Testis (tissue), 3 donors: Measurements from ENCODE around the gene AK9. TPM values are rescaled to one million over a fixed set of nuclear protein-coding genes. Genes with fewer than 3 reads are reported as not detected.

ENCODE experiments used
- DNase-seq: peaks from one replicate; pipeline ENCODE4 v3.0.0-alpha.2; 2019
- H3K27ac ChIP-seq, 2 donors: fragments of 200-600 bp; sonication (generic); one replicate each; pipeline ENCODE4 v1.5.1; 2019
- H3K27me3 ChIP-seq: fragments of 200-600 bp; sonication (generic); one replicate; pipeline ENCODE4 v1.5.1; 2019
- H3K36me3 ChIP-seq: fragments of 200-600 bp; sonication (generic); one replicate; pipeline ENCODE4 v1.5.1; 2017; ENCODE audit warnings: low read depth; ENCODE audit errors: missing control alignments
- H3K4me1 ChIP-seq: fragments of 200-600 bp; sonication (generic); one replicate; pipeline ENCODE4 v1.5.1; 2019
- H3K4me3 ChIP-seq, 2 donors: fragments of 200-600 bp; sonication (generic); one replicate each; pipeline ENCODE4 v1.5.1; 2017 to 2019
- H3K9me3 ChIP-seq: fragments of 200-600 bp; sonication (generic); one replicate; pipeline ENCODE4 v1.5.1; 2017
- CTCF ChIP-seq, 3 experiments: fragments of 450-650 bp in 2 of 3; fragments of 200-600 bp in 1 of 3; sonication (generic) in 1 of 3; IDR thresholded peaks; one replicate each; pipeline ENCODE4 v1.5.1; 2016 to 2019; ENCODE audit warnings: antibody characterized with exemption in 3 of 3, mild to moderate bottlenecking in 2 of 3, moderate library complexity in 1 of 3
- POLR2A ChIP-seq: fragments of 450-650 bp; IDR thresholded peaks from one replicate; pipeline ENCODE4 v1.6.1; 2017; ENCODE audit warnings: antibody characterized with exemption, mild to moderate bottlenecking, moderate library complexity
- WGBS, 2 donors: methylation state at CpG; one replicate each; pipeline ENCODE4 v1.1.5; 2018; 5-methylcytosine and 5-hydroxymethylcytosine counted together
- intact Hi-C: fragments of 100-400 bp; cut with DNase I; formaldehyde crosslinking; loops from one replicate; pipeline ENCODE4 v1.15.1; 2023; ENCODE audit warnings: low total_unique reads
- polyA plus RNA-seq: library from polyadenylated mRNA; stranded (reverse); fragments of 350-450 nt; fragmentation: Illumina TruSeq; extraction: RNeasy Lipid Tissue Mini Kit (QIAGEN cat#74804); gene quantifications from one replicate; pipeline ENCODE4 v1.2.3, GENCODE V29; 2014; ENCODE audit warnings: low read depth, low replicate concordance; ENCODE audit not compliant: insufficient read depth
- total RNA-seq, 2 donors: library from RNA; depleted of rRNA; stranded (reverse); fragments of >200 nt; gene quantifications; one replicate each; pipeline ENCODE4 v1.2.3, GENCODE V29; 2016

AK9 gene
- total and polyA plus RNA-seq, 3 donors from 2014 or later = 15.2 to 49.4 (median 33.6) TPM

GRCh38 chr6:109516929-109517328 is 174.1 kb downstream of the AK9 start:
- WGBS, 2 donors = 63 to 88% methylated on average over 3 of the region's 3 CpGs
- TF ChIP-seq CTCF (IDR thresholded peaks at IDR 0.05) (no peak), POLR2A (no peak)
- Histone ChIP-seq H3K27ac (no peak overlapping the region), H3K27me3 (no peaks in the 10 kb centered on the region), H3K9me3 (no peaks in the 10 kb centered on the region), H3K4me3 (no peak overlapping the region), H3K4me1 (peaks cover 4% of the 10 kb centered on the region), H3K36me3 (no peaks in the 10 kb centered on the region)
- intact Hi-C loops = no loop called here
- no peak for DNase-seq

- DNase-seq = no peak
- Histone ChIP-seq H3K4me3 (no peak overlapping the region), H3K36me3 (no peaks in the 10 kb centered on the region), H3K27me3 (no peaks in the 10 kb centered on the region), H3K4me1 (peaks cover 6% of the 10 kb centered on the region), H3K9me3 (no peaks in the 10 kb centered on the region), H3K27ac (no peak overlapping the region)
- intact Hi-C loops = no loop called here
- TF ChIP-seq CTCF (IDR thresholded peaks at IDR 0.05) (no peak), POLR2A (no peak)
- 66 to 69% methylated on average over 6 of the region's 6 CpGs for WGBS, 2 donors
Measured at GRCh38 chr6:109515781-109516409, 175.1 kb downstream of the AK9 start.

GRCh38 chr6:109514946-109515345 is 176.1 kb downstream of the AK9 start:
- Histone ChIP-seq H3K27me3 (no peaks in the 10 kb centered on the region), H3K9me3 (no peaks in the 10 kb centered on the region), H3K4me3 (no peak overlapping the region), H3K4me1 (peaks cover 6% of the 10 kb centered on the region), H3K27ac (no peak overlapping the region), H3K36me3 (no peaks in the 10 kb centered on the region)
- no peak for DNase-seq
- TF ChIP-seq POLR2A (no peak), CTCF (IDR thresholded peaks at IDR 0.05) (no peak)
- WGBS, 2 donors = 80 to 84% methylated on average over 3 of the region's 3 CpGs
- intact Hi-C loops = no loop called here

GRCh38 chr6:109513571-109514071 is 177.4 kb downstream of the AK9 start:
- intact Hi-C loops = no loop called here
- no peaks in the 10 kb centered on the region for H3K27me3 ChIP-seq
- H3K4me3 ChIP-seq = no peak overlapping the region
- H3K36me3 ChIP-seq = no peaks in the 10 kb centered on the region
- no peak for DNase-seq
- 64 to 89% methylated on average over 2 of the region's 2 CpGs for WGBS, 2 donors
- H3K9me3 ChIP-seq = no peaks in the 10 kb centered on the region
- H3K27ac ChIP-seq = no peak overlapping the region
- TF ChIP-seq CTCF (IDR thresholded peaks at IDR 0.05) (no peak), POLR2A (no peak)
- H3K4me1 ChIP-seq = peaks cover 6% of the 10 kb centered on the region

- WGBS, 2 donors = 35 to 69% methylated on average over 2 of the region's 2 CpGs
- Histone ChIP-seq H3K9me3 (no peaks in the 10 kb centered on the region), H3K27me3 (no peaks in the 10 kb centered on the region), H3K4me1 (peaks cover 6% of the 10 kb centered on the region), H3K4me3 (no peak overlapping the region), H3K36me3 (no peaks in the 10 kb centered on the region), H3K27ac (no peak overlapping the region)
- DNase-seq = no peak
- intact Hi-C loops = no loop called here
- TF ChIP-seq POLR2A (no peak), CTCF (IDR thresholded peaks at IDR 0.05) (no peak)
Measured at GRCh38 chr6:109512271-109512817, 178.7 kb downstream of the AK9 start.
